ENCODE measurements around the gene LACTB.
"Not testable (repeated sequence)": the region's sequence is repeated elsewhere in the genome, so short reads cannot be mapped to it uniquely, and the experiment has no call there.

The LACTB gene

GRCh38 chr15:63090472-63090871 lies 31.2 kb upstream of the LACTB start:
- no peak for DNase-seq

- no peak for DNase-seq
Observed at GRCh38 chr15:63090887-63091286, 30.8 kb upstream of the LACTB start.

GRCh38 chr15:63091679-63092446 lies 29.8 kb upstream of the LACTB start:
- no peak for DNase-seq

GRCh38 chr15:63093486-63094205 lies 28.0 kb upstream of the LACTB start:
- peak; percentile 77 for DNase-seq

GRCh38 chr15:63094495-63094931 lies 27.1 kb upstream of the LACTB start:
- DNase-seq: no peak

GRCh38 chr15:63096178-63096577 lies 25.5 kb upstream of the LACTB start:
- no peak for DNase-seq

- DNase-seq: not testable (repeated sequence)
Observed at GRCh38 chr15:63098901-63099300, 22.8 kb upstream of the LACTB start.

- DNase-seq: not testable (repeated sequence)
Observed at GRCh38 chr15:63099581-63099980, 22.1 kb upstream of the LACTB start.

GRCh38 chr15:63103416-63103815 lies 18.2 kb upstream of the LACTB start:
- no peak for DNase-seq

GRCh38 chr15:63104727-63105126 lies 16.9 kb upstream of the LACTB start:
- no peak for DNase-seq

- not testable (repeated sequence) for DNase-seq
Observed at GRCh38 chr15:63105354-63105753, 16.3 kb upstream of the LACTB start.

GRCh38 chr15:63107895-63108546 lies 13.6 kb upstream of the LACTB start:
- no peak for DNase-seq

GRCh38 chr15:63109498-63109897 lies 12.2 kb upstream of the LACTB start:
- no peak for DNase-seq

GRCh38 chr15:63109920-63110319 lies 11.7 kb upstream of the LACTB start:
- DNase-seq: no peak

- no peak for DNase-seq
Observed at GRCh38 chr15:63110428-63111026, 11.1 kb upstream of the LACTB start.

- no peak for DNase-seq
Observed at GRCh38 chr15:63111481-63111880, 10.2 kb upstream of the LACTB start.

GRCh38 chr15:63112871-63113270 lies 8.8 kb upstream of the LACTB start:
- no peak for DNase-seq

GRCh38 chr15:63114465-63114864 lies 7.2 kb upstream of the LACTB start:
- DNase-seq: no peak

- DNase-seq: no peak
Observed at GRCh38 chr15:63118854-63119253, 2.8 kb upstream of the LACTB start.

- DNase-seq: peak; percentile 73
Observed at GRCh38 chr15:63122002-63122875, 578 bp downstream of the LACTB start.

- DNase-seq: no peak
Observed at GRCh38 chr15:63124506-63124905, 2.8 kb downstream of the LACTB start.

- no peak for DNase-seq
Observed at GRCh38 chr15:63126726-63127125, 5.1 kb downstream of the LACTB start.
